Measurements from ENCODE around the gene COL6A5. TPM values are rescaled to one million over a fixed set of nuclear protein-coding genes. Genes with fewer than 3 reads are reported as not detected.

Gene COL6A5
- total RNA-seq, 1 experiment from 2014 or later: 0.04 TPM

DNA sequence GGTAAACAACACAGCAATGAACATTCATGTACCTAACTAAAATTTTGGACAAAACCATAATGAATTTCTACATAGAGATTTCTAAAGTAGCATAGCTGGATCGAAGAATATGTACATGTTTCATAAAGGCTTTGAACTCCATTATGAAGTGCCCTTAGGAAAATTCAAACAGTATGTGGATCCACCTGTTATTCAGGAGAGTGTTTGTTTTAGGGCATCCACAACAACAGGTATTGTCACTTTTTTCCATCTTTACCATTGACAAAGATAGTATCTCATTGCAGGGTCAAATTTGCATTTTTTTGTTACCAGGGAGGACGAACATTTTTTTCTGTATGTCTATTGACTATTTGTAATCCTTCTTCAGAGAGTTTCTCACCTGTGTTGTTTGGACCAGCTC lies 75.0 kb downstream of the COL6A5 start:
- Histone ChIP-seq H3K18ac (ENCODE audit: insufficient read length, low read depth, low read length) (no peak overlapping the region), H2AFZ (ENCODE audit: low read length) (no peak overlapping the region), H3K4me2 (ENCODE audit: insufficient read depth, insufficient read length, low read length) (no peak overlapping the region), H3K23ac (ENCODE audit: insufficient read length, low read depth, low read length) (no peak overlapping the region), H4K20me1 (ENCODE audit: control insufficient read depth, insufficient read depth, insufficient read length) (no peaks in the 10 kb centered on the region), H3K79me1 (ENCODE audit: insufficient read depth, low read depth, low read length, poor library complexity, severe bottlenecking) (no peaks in the 10 kb centered on the region), H2BK5ac (ENCODE audit: insufficient read length, low read length) (no peak overlapping the region), H3K79me2 (ENCODE audit: insufficient read depth, low read length) (no peaks in the 10 kb centered on the region), H3K14ac (ENCODE audit: insufficient read depth, low read length) (no peak overlapping the region), H2BK15ac (ENCODE audit: low read depth, low read length) (no peak overlapping the region), H3K4me1 (ENCODE audit: insufficient read depth, low read length) (no peaks in the 10 kb centered on the region), H3T11ph (ENCODE audit: low read length) (no peak overlapping the region), H3K9ac (ENCODE audit: extremely low read depth, insufficient read length, low read length) (no peak overlapping the region), H2BK12ac (ENCODE audit: insufficient read length, low read depth, low read length) (no peak overlapping the region), H4K91ac (ENCODE audit: insufficient read length, low read depth, low read length) (no peak overlapping the region), H3K27me3 (ENCODE audit: insufficient read depth, low read length) (no peaks in the 10 kb centered on the region), H2AK5ac (ENCODE audit: insufficient read length, low read length) (no peak overlapping the region), H3K56ac (ENCODE audit: insufficient read length, low read depth, low read length) (no peak overlapping the region), H3K23me2 (ENCODE audit: insufficient read length, low read depth, low read length, poor library complexity, severe bottlenecking) (no peaks in the 10 kb centered on the region), H2BK120ac (ENCODE audit: low read depth, low read length, poor library complexity, severe bottlenecking) (no peak overlapping the region), H2BK20ac (ENCODE audit: low read depth, low read length, poor library complexity, severe bottlenecking) (no peak overlapping the region), H3K27ac (ENCODE audit: insufficient read length, low read depth, low read length) (no peak overlapping the region), H4K8ac (replicated peaks; ENCODE audit: insufficient read length, low read depth, low read length) (no peak overlapping the region), H4K5ac (ENCODE audit: insufficient read length, low read depth, low read length) (no peak overlapping the region), H3K4ac (ENCODE audit: low read depth, low read length) (no peak overlapping the region), H3K9me3 (ENCODE audit: control insufficient read depth, low read depth, low read length) (no peaks in the 10 kb centered on the region)
- H3K4me3 Mint-ChIP-seq: no peak overlapping the region
- no CpG with 5 or more reads among the region's 2 CpGs for WGBS (ENCODE audit: extremely low coverage, insufficient read length, low lambda C conversion rate)
- TF ChIP-seq CTCF (conservative IDR thresholded peaks at IDR 0.05): no peak
- no peaks in the 10 kb centered on the region for H3K27me3 Mint-ChIP-seq (ENCODE audit: low read depth)
- H3K36me3 Mint-ChIP-seq (ENCODE audit: insufficient read depth in 1 of 3, low read depth in 3 of 3): no peaks in the 10 kb centered on the region
- no peaks in the 10 kb centered on the region for H3K9me3 Mint-ChIP-seq
- no peak for DNase-seq
- H3K4me1 Mint-ChIP-seq: peaks cover under 1 to 4% of the 10 kb centered on the region in 2 experiments; a peak in 2 of 4 replicates
- no peak overlapping the region for H3K27ac Mint-ChIP-seq
